ENCODE results near the gene KCNB1.

- no peak for TF ChIP-seq CTCF (IDR thresholded peaks at IDR 0.05)
- no peak for TF ChIP-seq POLR2A (IDR thresholded peaks at IDR 0.05)
Observed at GRCh38 chr20:49464556-49464955, 17.9 kb downstream of the KCNB1 start.

All from heart left ventricle (tissue), 13 donors.